ENCODE measurements around the gene LRRC37B.
"Not testable (repeated sequence)": the region's sequence is repeated elsewhere in the genome, so short reads cannot be mapped to it uniquely, and the experiment has no call there.

LRRC37B gene

GRCh38 chr17:32084003-32084941 is 77.1 kb downstream of the LRRC37B start:
- peak overlapping the region; percentile 28 for H3K4me3 ChIP-seq (ENCODE audit: low read depth, low read length)
- H3K9me3 ChIP-seq (ENCODE audit: control insufficient read depth, insufficient read depth, low read depth, low read length); H3K36me3 ChIP-seq (ENCODE audit: control insufficient read depth in 2 of 2, insufficient read depth in 1 of 2, low read length in 2 of 2); H3K27ac ChIP-seq (ENCODE audit: extremely low read depth, low read depth, low read length); H3K4me1 ChIP-seq (ENCODE audit: control insufficient read depth, insufficient read depth, low read length); POLR2A ChIA-PET; CTCF ChIA-PET: not testable (repeated sequence)
- TF ChIP-seq SP3 (tag by site-specific recombination; IDR thresholded peaks at IDR 0.05) (0 out of 2 replicates have a peak, but pooled peaks have one; percentile 17), PATZ1 (tag by site-specific recombination; IDR thresholded peaks at IDR 0.05) (0 out of 2 replicates have a peak, but pooled peaks have one; percentile 56), ZNF398 (tag by site-specific recombination; IDR thresholded peaks at IDR 0.05) (peak; percentile 42), ZNF335 (tag by site-specific recombination; conservative IDR thresholded peaks at IDR 0.05) (peak; percentile 47)

- H3K4me3 ChIP-seq (ENCODE audit: low read depth, low read length); CTCF ChIA-PET; H3K9me3 ChIP-seq (ENCODE audit: control insufficient read depth, insufficient read depth, low read depth, low read length); POLR2A ChIA-PET; H3K27ac ChIP-seq (ENCODE audit: extremely low read depth, low read depth, low read length); H3K4me1 ChIP-seq (ENCODE audit: control insufficient read depth, insufficient read depth, low read length); H3K36me3 ChIP-seq (ENCODE audit: control insufficient read depth in 2 of 2, insufficient read depth in 1 of 2, low read length in 2 of 2): not testable (repeated sequence)
- peak; percentile 51; the same call in 1 of the 2 replicates for TF ChIP-seq PRDM4 (tag by site-specific recombination; IDR thresholded peaks at IDR 0.05)
These were observed 78.0 kb downstream of the LRRC37B start for GRCh38 chr17:32084942-32085829.

- 0 out of 2 replicates have a peak, but pooled peaks have one; percentile 18 for TF ChIP-seq ZNF121 (tag by site-specific recombination; IDR thresholded peaks at IDR 0.05)
- H3K9me3 ChIP-seq (ENCODE audit: control insufficient read depth, insufficient read depth, low read depth, low read length); H3K4me3 ChIP-seq (ENCODE audit: low read depth, low read length); H3K4me1 ChIP-seq (ENCODE audit: control insufficient read depth, insufficient read depth, low read length); CTCF ChIA-PET; POLR2A ChIA-PET; H3K36me3 ChIP-seq (ENCODE audit: control insufficient read depth in 2 of 2, insufficient read depth in 1 of 2, low read length in 2 of 2); H3K27ac ChIP-seq (ENCODE audit: extremely low read depth, low read depth, low read length): not testable (repeated sequence)
These were observed 79.7 kb downstream of the LRRC37B start for GRCh38 chr17:32086833-32087232.

GRCh38 chr17:32092062-32092461 is 84.9 kb downstream of the LRRC37B start:
- H3K9me3 ChIP-seq (ENCODE audit: control insufficient read depth, insufficient read depth, low read depth, low read length); POLR2A ChIA-PET; H3K4me3 ChIP-seq (ENCODE audit: low read depth, low read length); H3K27ac ChIP-seq (ENCODE audit: extremely low read depth, low read depth, low read length); H3K36me3 ChIP-seq (ENCODE audit: control insufficient read depth in 2 of 2, insufficient read depth in 1 of 2, low read length in 2 of 2); CTCF ChIA-PET; H3K4me1 ChIP-seq (ENCODE audit: control insufficient read depth, insufficient read depth, low read length): not testable (repeated sequence)
- TF ChIP-seq ZNF621 (tag by site-specific recombination; IDR thresholded peaks at IDR 0.05) (0 out of 2 replicates have a peak, but pooled peaks have one; percentile 19), ZSCAN4 (tag by site-specific recombination; IDR thresholded peaks at IDR 0.05) (peak; percentile 100), ZNF169 (tag by site-specific recombination; IDR thresholded peaks at IDR 0.05) (0 out of 2 replicates have a peak, but pooled peaks have one; percentile 39)
